Subcutaneous abdominal adipose tissue (tissue), 5 donors: ENCODE measurements around the gene KSR2.
"Not testable (repeated sequence)": the region's sequence is repeated elsewhere in the genome, so short reads cannot be mapped to it uniquely, and the experiment has no call there.

Experiments
- H3K27ac ChIP-seq: one replicate; pipeline ENCODE4 v1.7.0; 2013; ENCODE audit warnings: low read depth, mild to moderate bottlenecking, inconsistent platforms, low read length, moderate library complexity
- H3K27me3 ChIP-seq, 5 donors: one replicate each; pipeline ENCODE4 v1.7.0; 2013; ENCODE audit warnings: low read length in 5 of 5, inconsistent platforms in 1 of 5; ENCODE audit not compliant: control insufficient read depth in 5 of 5, insufficient read depth in 4 of 5
- H3K36me3 ChIP-seq, 5 donors: one replicate each; pipeline ENCODE4 v1.7.0; 2013; ENCODE audit warnings: low read length in 5 of 5; ENCODE audit not compliant: control insufficient read depth in 5 of 5, insufficient read depth in 5 of 5
- H3K4me1 ChIP-seq, 5 donors: one replicate each; pipeline ENCODE4 v1.7.0; 2013; ENCODE audit warnings: low read length in 5 of 5, mild to moderate bottlenecking in 3 of 5, moderate library complexity in 1 of 5; ENCODE audit not compliant: control insufficient read depth in 5 of 5, insufficient read depth in 5 of 5
- H3K4me3 ChIP-seq, 5 donors: one replicate each; pipeline ENCODE4 v1.7.0; 2013; ENCODE audit warnings: low read length in 5 of 5, low read depth in 1 of 5
- H3K9ac ChIP-seq, 5 donors: one replicate each; pipeline ENCODE4 v1.7.0; 2013; ENCODE audit warnings: low read length in 5 of 5, mild to moderate bottlenecking in 4 of 5, moderate library complexity in 3 of 5
- H3K9me3 ChIP-seq, 5 donors: one replicate each; pipeline ENCODE4 v1.7.0; 2013; ENCODE audit warnings: low read length in 5 of 5; ENCODE audit not compliant: control insufficient read depth in 5 of 5
- donor health status: healthy.
- donor health status: healthy.
- donor health status: healthy.
- donor health status: healthy.
- donor health status: healthy.

The KSR2 gene

GRCh38 chr12:117900561-117900960 is 68.2 kb downstream of the KSR2 start:
- no peak overlapping the region for H3K9ac ChIP-seq
- peaks cover 0 to 2% (median 0%) of the 10 kb centered on the region in 5 donors for H3K27me3 ChIP-seq
- H3K4me3 ChIP-seq = no peak overlapping the region
- H3K9me3 ChIP-seq = peaks cover 0 to 6% (median 3%) of the 10 kb centered on the region in 5 donors
- H3K27ac ChIP-seq = no peak overlapping the region
- no peaks in the 10 kb centered on the region for H3K36me3 ChIP-seq
- no peaks in the 10 kb centered on the region for H3K4me1 ChIP-seq

DNA sequence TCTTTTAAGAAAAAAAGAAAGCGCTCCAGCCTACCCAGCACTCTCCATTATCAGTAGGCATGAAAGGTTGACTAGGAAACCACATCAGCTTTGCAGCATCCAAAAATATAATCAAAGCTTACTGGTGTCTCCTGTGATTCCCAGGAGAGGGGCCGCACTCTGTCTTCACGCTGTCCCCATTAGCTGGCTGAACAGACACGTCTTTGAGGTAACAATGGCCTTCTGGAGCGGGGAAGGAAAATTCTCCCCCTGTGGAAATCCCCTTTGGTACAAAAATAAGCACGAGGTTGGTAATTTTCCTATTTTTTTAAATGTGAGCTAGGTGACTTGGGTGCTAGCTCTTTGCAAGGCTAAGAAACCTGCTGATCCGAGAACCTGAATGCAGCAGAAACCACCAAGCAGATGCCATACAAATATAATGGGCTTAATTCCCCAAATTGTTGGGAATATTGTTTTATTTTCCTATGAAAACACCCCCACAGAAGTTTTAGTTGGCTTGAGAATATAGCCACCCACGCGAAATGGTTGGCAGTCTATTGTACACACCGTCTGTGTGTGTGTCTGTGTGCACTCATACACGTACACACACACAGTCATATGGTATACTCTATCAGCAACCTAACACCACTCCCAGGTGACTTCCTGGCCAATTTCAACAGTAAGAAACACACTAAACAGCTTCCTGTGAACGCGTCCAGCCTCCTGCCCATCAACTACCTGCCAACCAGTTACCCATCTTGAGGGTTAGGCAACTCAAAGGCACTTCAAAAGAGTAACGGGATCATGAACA is 71.2 kb downstream of the KSR2 start:
- no peak overlapping the region for H3K4me3 ChIP-seq
- no peak overlapping the region for H3K27ac ChIP-seq
- H3K9me3 ChIP-seq = peaks cover 0 to 6% (median 3%) of the 10 kb centered on the region in 5 donors
- peaks cover 0 to 3% (median 0%) of the 10 kb centered on the region in 5 donors for H3K27me3 ChIP-seq
- H3K9ac ChIP-seq = no peak overlapping the region
- no peaks in the 10 kb centered on the region for H3K36me3 ChIP-seq
- H3K4me1 ChIP-seq = no peaks in the 10 kb centered on the region

- Histone ChIP-seq H3K27me3 (peaks cover 0 to 3% (median 0%) of the 10 kb centered on the region in 5 donors), H3K27ac (no peak overlapping the region), H3K9ac (no peak overlapping the region), H3K36me3 (no peaks in the 10 kb centered on the region), H3K4me3 (no peak overlapping the region), H3K9me3 (peaks cover 0 to 6% (median 3%) of the 10 kb centered on the region in 5 donors), H3K4me1 (no peaks in the 10 kb centered on the region)
These were observed 72.8 kb downstream of the KSR2 start for GRCh38 chr12:117896009-117896408.

- Histone ChIP-seq H3K9ac (no peak overlapping the region), H3K4me1 (peaks cover 0 to 10% (median 7%) of the 10 kb centered on the region in 5 donors), H3K36me3 (no peaks in the 10 kb centered on the region), H3K4me3 (no peak overlapping the region), H3K27me3 (peaks cover 0 to 3% (median 0%) of the 10 kb centered on the region in 5 donors), H3K9me3 (no peaks in the 10 kb centered on the region), H3K27ac (no peak overlapping the region)
These were observed 76.3 kb downstream of the KSR2 start for GRCh38 chr12:117892441-117892840.

DNA sequence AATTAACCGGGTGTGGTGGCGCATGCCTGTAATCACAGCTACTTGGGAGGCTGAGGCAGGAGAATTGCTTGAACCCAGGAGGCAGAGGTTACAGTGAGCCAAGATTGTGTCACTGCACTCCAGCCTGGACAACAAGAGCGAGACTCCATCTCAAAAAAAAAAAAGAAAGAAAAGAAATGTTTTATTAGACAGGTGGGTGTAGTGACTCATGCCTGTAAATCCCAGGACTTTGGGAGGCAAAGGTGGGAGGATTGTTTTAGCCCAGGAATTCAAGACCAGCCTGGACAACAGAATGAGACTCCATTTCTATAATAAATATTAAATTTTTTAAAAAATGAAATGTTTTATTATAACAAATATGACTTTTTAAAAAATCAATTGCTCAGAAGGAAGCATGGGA is 77.5 kb downstream of the KSR2 start:
- not testable (repeated sequence) for H3K4me1 ChIP-seq, H3K27ac ChIP-seq, H3K9ac ChIP-seq, H3K36me3 ChIP-seq, H3K9me3 ChIP-seq, H3K27me3 ChIP-seq, H3K4me3 ChIP-seq

DNA sequence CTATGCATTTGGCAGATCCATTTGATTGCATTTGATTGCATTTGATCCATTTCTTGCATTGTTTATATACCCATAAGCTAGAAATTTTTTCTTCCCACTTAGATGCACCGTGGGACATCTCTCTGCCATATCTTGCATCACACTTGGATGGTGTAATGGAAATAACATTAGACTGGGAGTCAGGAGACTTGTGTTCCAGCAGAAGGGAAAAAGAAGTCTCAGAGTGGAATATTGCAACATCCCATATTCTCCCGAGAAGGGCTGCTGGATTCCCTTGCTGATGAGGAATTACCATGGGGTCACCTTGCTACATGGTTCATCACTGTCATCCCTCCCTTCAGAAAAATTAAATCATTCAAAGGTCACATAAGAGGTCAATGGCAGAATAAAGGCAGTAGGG is 78.1 kb downstream of the KSR2 start:
- peaks cover 0 to 3% (median 0%) of the 10 kb centered on the region in 5 donors for H3K27me3 ChIP-seq
- no peaks in the 10 kb centered on the region for H3K9me3 ChIP-seq
- H3K36me3 ChIP-seq = no peaks in the 10 kb centered on the region
- H3K9ac ChIP-seq = no peak overlapping the region
- no peak overlapping the region for H3K4me3 ChIP-seq
- peaks cover 0 to 10% (median 7%) of the 10 kb centered on the region in 5 donors for H3K4me1 ChIP-seq
- no peak overlapping the region for H3K27ac ChIP-seq

- Histone ChIP-seq H3K4me1 (peaks cover 0 to 10% (median 7%) of the 10 kb centered on the region in 5 donors), H3K36me3 (no peaks in the 10 kb centered on the region), H3K4me3 (no peak overlapping the region), H3K9me3 (no peaks in the 10 kb centered on the region), H3K27ac (no peak overlapping the region), H3K27me3 (peaks cover 0 to 3% (median 0%) of the 10 kb centered on the region in 5 donors), H3K9ac (no peak overlapping the region)
These were observed 78.7 kb downstream of the KSR2 start for GRCh38 chr12:117890137-117890536.

DNA sequence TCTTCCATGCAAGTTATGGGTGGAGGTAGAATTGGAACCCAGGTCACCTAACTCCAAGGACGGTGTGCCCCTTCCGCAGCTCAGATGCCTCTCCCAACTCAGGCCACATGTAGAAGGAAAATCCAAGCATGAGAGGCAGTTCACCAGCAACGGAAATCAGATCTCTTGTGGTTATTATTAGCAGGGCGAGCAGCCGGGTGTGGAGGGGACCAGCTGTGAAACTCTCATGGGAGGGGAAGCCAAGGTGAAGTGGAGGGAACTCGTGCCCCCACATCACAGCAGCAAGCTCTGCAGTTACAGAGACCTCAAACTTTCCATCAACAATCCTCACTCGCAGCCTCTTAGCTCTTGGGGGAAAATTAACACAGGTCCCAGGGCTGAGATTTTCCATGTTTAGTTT is 79.7 kb downstream of the KSR2 start:
- Histone ChIP-seq H3K9me3 (no peaks in the 10 kb centered on the region), H3K36me3 (no peaks in the 10 kb centered on the region), H3K27me3 (peaks cover 0 to 3% (median 0%) of the 10 kb centered on the region in 5 donors), H3K4me3 (no peak overlapping the region), H3K27ac (no peak overlapping the region), H3K9ac (no peak overlapping the region), H3K4me1 (peaks cover 0 to 10% (median 7%) of the 10 kb centered on the region in 5 donors)

DNA sequence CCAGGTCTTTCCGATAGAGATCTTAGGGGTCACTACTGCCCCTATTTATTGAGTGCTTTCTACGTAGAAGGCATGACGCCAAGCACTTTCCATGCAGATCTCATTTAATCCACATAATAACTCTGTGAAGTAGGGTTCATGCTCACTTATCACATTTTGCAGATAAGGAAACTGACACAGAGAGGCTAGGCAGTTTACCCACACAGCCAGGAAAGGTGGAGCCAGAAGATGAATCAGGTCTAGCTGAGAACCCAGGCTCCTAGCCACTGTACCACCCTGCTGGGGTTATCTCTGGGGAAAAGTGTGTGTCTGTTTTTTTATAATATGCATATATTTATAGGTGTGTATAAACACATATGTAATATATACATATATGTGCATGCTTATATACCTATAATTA is 83.6 kb downstream of the KSR2 start:
- peaks cover 0 to 3% (median 0%) of the 10 kb centered on the region in 5 donors for H3K27me3 ChIP-seq

DNA sequence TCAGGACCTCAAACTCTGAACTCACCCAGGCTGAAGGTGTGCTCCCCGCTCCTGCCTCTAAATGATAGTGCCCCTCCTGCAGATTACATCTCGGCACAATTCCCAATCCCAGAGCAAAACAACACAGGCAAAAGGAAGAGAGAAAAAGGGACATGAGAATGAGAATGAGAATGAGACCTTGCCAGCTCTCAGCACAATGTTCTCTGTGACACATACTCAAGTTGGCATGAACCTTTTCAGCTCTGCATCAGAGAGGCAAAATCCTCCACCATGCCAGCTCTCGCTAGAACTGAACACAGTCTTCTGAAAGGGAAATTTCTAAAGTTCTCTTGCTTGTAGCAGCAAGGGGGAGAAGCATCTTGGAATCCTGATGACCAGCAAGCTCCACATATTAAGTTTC is 84.6 kb downstream of the KSR2 start:
- H3K4me3 ChIP-seq = no peak overlapping the region
- peaks cover 0 to 2% (median 0%) of the 10 kb centered on the region in 5 donors for H3K27me3 ChIP-seq
- peaks cover 0 to 3% (median 0%) of the 10 kb centered on the region in 5 donors for H3K4me1 ChIP-seq
- no peaks in the 10 kb centered on the region for H3K36me3 ChIP-seq
- no peaks in the 10 kb centered on the region for H3K9me3 ChIP-seq
- H3K9ac ChIP-seq = no peak overlapping the region
- no peak overlapping the region for H3K27ac ChIP-seq

More for the DNA sequence above, 83.6 kb downstream of the KSR2 start:
- no peak overlapping the region for H3K27ac ChIP-seq
- H3K4me1 ChIP-seq = peaks cover 0 to 6% (median 3%) of the 10 kb centered on the region in 5 donors
- no peaks in the 10 kb centered on the region for H3K9me3 ChIP-seq
- no peak overlapping the region for H3K4me3 ChIP-seq
- no peaks in the 10 kb centered on the region for H3K36me3 ChIP-seq
- H3K9ac ChIP-seq = no peak overlapping the region
